GM06990 (cell line): ENCODE data around the gene IKBKG.
"Not testable (repeated sequence)": the region's sequence is repeated elsewhere in the genome, so short reads cannot be mapped to it uniquely, and the experiment has no call there.

Experiments used
- DNase-seq: peaks from one replicate; pipeline ENCODE4 v3.0.0-alpha.2; 2011; ENCODE audit not compliant: insufficient read length; ENCODE audit errors: extremely low read depth
- H3K27me3 ChIP-seq: replicated peaks from 2 replicates; pipeline ENCODE4 v1.6.0; 2011; ENCODE audit warnings: low read length; ENCODE audit not compliant: control insufficient read depth, insufficient read depth
- H3K36me3 ChIP-seq: 2 replicates; pipeline ENCODE4 v1.5.1; 2011; ENCODE audit warnings: low read length; ENCODE audit not compliant: control insufficient read depth, insufficient read depth
- H3K4me3 ChIP-seq: replicated peaks from 2 replicates; pipeline ENCODE4 v1.5.1; 2011; ENCODE audit warnings: low read depth, mild to moderate bottlenecking, control low read depth, low read length
- TF ChIP-seq, protein P1 (sequence below): IDR thresholded peaks from 2 replicates; pipeline ENCODE4 v1.5.1; 2011; ENCODE audit warnings: low read length, control low read depth, mild to moderate bottlenecking, inconsistent platforms; ENCODE audit not compliant: insufficient read depth, poor library complexity, severe bottlenecking

Gene IKBKG

DNA sequence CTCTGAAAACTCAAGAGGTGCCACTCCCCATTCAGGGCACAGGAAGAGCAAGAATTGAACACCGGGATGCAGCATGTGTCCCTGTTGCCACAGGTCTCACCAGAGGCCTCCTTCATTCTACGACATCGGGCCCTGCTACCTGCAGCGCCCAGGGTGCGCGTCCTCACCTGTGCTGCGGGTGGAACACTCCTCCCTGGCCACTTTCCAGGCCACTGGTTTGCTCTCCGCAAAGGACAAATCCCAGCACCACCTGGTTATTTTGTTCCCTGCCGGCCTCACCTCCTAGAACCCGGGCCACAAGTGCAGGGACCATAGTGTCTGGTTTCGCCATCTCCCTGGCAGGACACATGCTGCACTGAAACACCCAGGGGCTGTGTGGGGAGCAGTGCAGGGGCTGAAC lies 17.1 kb upstream of the IKBKG start:
- peaks cover 6% of the 10 kb centered on the region for H3K36me3 ChIP-seq
- TF ChIP-seq, protein P1, sequence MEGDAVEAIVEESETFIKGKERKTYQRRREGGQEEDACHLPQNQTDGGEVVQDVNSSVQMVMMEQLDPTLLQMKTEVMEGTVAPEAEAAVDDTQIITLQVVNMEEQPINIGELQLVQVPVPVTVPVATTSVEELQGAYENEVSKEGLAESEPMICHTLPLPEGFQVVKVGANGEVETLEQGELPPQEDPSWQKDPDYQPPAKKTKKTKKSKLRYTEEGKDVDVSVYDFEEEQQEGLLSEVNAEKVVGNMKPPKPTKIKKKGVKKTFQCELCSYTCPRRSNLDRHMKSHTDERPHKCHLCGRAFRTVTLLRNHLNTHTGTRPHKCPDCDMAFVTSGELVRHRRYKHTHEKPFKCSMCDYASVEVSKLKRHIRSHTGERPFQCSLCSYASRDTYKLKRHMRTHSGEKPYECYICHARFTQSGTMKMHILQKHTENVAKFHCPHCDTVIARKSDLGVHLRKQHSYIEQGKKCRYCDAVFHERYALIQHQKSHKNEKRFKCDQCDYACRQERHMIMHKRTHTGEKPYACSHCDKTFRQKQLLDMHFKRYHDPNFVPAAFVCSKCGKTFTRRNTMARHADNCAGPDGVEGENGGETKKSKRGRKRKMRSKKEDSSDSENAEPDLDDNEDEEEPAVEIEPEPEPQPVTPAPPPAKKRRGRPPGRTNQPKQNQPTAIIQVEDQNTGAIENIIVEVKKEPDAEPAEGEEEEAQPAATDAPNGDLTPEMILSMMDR = no peak
- DNase-seq = no peak

GRCh38 chrX:154531626-154532025 lies 15.8 kb upstream of the IKBKG start:
- H3K4me3 ChIP-seq = no peak overlapping the region
- TF ChIP-seq, protein P1 = no peak
- no peaks in the 10 kb centered on the region for H3K27me3 ChIP-seq
- no peak for DNase-seq
- peaks cover 7% of the 10 kb centered on the region for H3K36me3 ChIP-seq

More for the DNA sequence above, 17.1 kb upstream of the IKBKG start:
- Histone ChIP-seq H3K27me3 (no peaks in the 10 kb centered on the region), H3K4me3 (no peak overlapping the region)

- TF ChIP-seq, protein P1 = no peak
- H3K36me3 ChIP-seq = peaks cover 7% of the 10 kb centered on the region
- H3K27me3 ChIP-seq = no peaks in the 10 kb centered on the region
- DNase-seq = no peak
- no peak overlapping the region for H3K4me3 ChIP-seq
Observed at GRCh38 chrX:154532690-154533089, 14.7 kb upstream of the IKBKG start.

DNA sequence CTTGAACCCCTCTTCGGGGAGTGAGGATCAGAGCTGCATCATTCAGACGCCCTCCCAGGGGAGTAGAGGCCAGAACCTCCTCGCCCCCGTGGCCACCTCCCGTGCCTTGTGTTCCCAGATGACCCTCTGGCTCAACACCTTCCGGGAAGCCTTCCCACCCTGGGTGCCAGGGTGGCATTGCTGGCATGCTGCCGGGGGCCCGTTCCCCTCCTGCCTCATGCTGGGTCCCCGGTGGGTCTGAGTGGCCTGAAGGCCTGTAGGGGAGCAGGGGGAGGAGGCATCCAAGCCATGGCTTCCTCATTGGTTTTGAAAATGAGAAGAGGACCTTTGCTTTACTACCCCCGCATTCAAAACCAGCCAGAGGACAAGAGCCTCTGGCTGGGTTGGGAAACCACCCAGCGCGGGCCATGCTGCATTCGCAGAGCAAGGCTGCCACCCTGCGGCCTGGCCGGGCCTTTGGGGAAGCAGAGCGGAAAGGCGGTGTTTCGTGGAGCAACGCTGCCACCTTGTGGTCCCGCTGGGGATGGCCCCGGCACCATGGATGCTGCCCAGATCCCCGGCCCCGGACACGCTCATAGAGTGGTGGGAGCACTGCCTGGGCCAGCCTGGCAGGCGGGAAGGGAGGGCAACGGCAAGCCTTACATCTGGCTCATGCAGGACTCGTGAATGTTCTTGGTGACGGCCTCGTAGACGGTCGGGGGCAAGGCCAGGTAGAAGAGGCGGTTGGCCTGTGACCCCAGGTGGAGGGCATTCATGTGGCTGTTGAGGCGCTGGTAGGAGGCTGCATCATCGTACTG lies 12.7 kb upstream of the IKBKG start:
- H3K36me3 ChIP-seq = peaks cover 7% of the 10 kb centered on the region
- DNase-seq = peak; percentile 85
- no peak overlapping the region for H3K4me3 ChIP-seq
- TF ChIP-seq, protein P1 = peak; percentile 99
- H3K27me3 ChIP-seq = no peaks in the 10 kb centered on the region

DNA sequence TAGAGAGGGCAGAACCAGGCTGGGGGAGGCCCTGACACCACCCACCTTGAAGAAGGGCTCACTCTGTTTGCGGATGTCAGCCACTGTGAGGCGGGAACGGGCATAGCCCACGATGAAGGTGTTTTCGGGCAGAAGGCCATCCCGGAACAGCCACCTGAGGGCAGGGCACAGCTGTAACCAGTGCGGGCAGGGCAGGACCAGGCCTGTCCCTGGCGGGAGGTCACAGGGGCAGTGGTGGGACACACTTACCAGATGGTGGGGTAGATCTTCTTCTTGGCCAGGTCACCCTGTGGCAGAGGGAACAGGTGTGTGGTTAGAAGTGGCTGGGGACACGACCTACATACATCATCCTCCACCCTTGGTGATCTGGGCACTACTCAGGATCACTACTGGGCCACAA lies 11.5 kb upstream of the IKBKG start:
- H3K4me3 ChIP-seq = no peak overlapping the region
- no peaks in the 10 kb centered on the region for H3K27me3 ChIP-seq
- peaks cover 7% of the 10 kb centered on the region for H3K36me3 ChIP-seq
- DNase-seq = no peak
- TF ChIP-seq, protein P1 = no peak

- Histone ChIP-seq H3K4me3 (no peak overlapping the region), H3K27me3 (no peaks in the 10 kb centered on the region), H3K36me3 (peaks cover 1% of the 10 kb centered on the region)
- DNase-seq = no peak
- TF ChIP-seq, protein P1 = no peak
Observed at GRCh38 chrX:154539077-154539476, 8.3 kb upstream of the IKBKG start.

DNA sequence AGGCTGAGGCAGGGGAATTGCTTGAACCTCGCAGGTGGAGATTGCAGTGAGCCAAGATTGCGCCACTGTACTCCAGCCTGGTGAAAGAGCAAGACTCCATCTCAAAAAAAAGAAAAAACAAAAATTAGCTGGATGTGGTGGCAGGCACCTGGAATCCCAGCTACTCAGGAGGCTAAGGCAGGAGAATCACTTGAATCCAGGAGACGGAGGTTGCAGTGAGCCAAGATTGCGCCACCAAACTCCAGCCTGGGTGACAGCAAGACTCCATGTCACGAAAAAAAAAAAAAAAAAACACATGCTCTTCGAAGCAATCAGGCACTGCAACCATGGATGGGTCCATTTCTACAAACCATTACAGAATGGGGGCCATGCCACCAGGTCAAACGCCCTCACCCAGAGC lies 7.1 kb upstream of the IKBKG start:
- not testable (repeated sequence) for DNase-seq, H3K27me3 ChIP-seq, H3K36me3 ChIP-seq

More for the DNA sequence above, 7.1 kb upstream of the IKBKG start:
- not testable (repeated sequence) for H3K4me3 ChIP-seq
